Measurements from ENCODE around the gene POTEI. TPM values are rescaled to one million over a fixed set of nuclear protein-coding genes. Genes with fewer than 3 reads are reported as not detected.
"Not testable (repeated sequence)": the region's sequence is repeated elsewhere in the genome, so short reads cannot be mapped to it uniquely, and the experiment has no call there.

The POTEI gene
- not detected for total RNA-seq

DNA sequence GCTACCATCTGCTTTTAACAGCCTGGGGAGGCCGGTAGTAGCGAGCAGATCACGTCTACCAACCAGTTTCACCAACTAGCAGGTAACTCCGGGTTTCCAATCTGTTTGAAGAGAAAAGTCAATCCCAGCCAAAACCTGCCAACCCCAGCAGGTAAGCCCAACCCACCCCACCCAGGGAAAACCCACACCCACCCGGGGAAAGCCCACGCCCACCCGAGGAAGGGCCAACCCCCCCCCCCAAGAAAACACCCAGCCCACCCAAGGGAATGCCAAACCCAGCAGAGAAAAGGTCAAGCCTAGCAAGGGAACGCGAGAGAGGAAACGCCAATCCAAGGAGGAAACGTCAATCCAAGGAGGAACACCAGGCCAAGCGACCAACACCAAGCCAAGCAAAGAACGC lies at the start of gene POTEI:
TSS of gene POTEI (minus strand) at position 101 of the 400 bp plus-strand sequence. CDS start at position 8, 93 bp downstream.
- DNase-seq; intact Hi-C loops (cut with DNase I, micrococcal nuclease); H3K36me3 Mint-ChIP-seq (ENCODE audit: low read depth); H3K27ac Mint-ChIP-seq; H3K4me1 Mint-ChIP-seq; POLR2A ChIA-PET; ATAC-seq; H3K9me3 Mint-ChIP-seq (ENCODE audit: low read depth); H3K4me3 Mint-ChIP-seq; CTCF ChIA-PET; H3K27me3 Mint-ChIP-seq: not testable (repeated sequence)

DNA sequence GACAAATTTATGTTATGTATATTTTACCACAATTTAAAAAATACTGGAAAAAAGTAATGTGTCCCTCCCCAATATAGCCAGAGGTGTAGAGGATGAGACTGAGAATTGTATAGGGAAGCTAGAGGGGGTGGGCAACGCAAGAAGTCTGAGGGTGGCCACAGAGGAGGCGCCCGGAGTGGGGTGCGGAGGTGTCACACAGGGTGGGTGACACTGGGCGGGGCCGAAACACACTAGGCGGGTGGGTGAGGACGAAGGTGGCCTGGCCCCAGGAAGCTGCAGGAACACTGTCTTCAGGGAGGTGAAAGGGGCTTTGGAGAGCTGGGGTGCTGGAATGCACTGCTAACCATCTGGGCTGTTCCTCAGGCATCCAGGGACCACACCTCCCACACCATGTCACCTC lies 47.3 kb upstream of the POTEI start:
- H3K36me3 Mint-ChIP-seq (ENCODE audit: low read depth); H3K4me3 Mint-ChIP-seq; H3K27ac Mint-ChIP-seq; H3K4me1 Mint-ChIP-seq; H3K27me3 Mint-ChIP-seq; intact Hi-C loops (cut with DNase I, micrococcal nuclease); CTCF ChIA-PET; DNase-seq; POLR2A ChIA-PET; ATAC-seq; H3K9me3 Mint-ChIP-seq (ENCODE audit: low read depth): not testable (repeated sequence)

DNA sequence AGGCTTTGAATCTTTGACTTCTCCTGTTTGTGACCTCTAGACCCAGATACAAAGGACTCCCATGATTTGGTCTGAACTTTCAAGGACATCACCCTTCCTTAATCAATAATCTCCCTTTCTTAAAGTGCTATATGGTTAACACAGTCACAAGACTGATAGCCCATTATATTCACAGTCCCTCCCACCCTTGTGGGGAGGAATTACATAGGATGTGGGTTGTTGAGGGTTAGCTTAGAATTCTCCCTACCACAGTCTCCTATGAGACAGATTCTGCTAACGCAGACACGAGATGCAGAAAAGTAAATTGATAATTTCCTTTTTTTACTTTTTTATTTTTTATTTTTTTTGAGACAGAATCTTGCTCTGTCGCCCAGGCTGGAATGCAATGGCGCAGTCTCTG lies 45.0 kb upstream of the POTEI start:
- H3K4me1 Mint-ChIP-seq; ATAC-seq; H3K27ac Mint-ChIP-seq; POLR2A ChIA-PET; H3K4me3 Mint-ChIP-seq; CTCF ChIA-PET; H3K36me3 Mint-ChIP-seq (ENCODE audit: low read depth); H3K27me3 Mint-ChIP-seq; DNase-seq; H3K9me3 Mint-ChIP-seq (ENCODE audit: low read depth); intact Hi-C loops (cut with DNase I, micrococcal nuclease): not testable (repeated sequence)

DNA sequence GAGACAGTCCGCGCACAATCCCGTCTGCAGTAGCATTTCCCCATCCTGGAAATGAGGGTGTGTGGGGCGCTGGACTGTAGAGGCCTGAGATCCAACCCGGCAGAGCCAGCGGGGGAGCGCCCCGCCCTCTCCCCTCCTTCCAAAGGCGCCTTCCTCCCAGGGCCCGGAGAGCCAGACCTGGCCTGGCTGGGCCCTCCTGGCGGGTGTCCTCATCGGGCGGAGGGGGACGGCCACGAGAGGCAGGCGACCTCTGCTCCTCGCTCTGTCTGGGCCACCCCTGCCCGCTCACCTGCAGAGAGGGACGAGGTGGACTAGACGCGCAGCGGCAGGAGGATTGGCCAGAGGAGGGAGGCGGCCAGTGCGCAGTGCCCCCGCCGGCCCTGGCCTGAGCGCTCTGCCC lies 40.3 kb upstream of the POTEI start:
- CTCF ChIA-PET; POLR2A ChIA-PET; H3K4me3 Mint-ChIP-seq; H3K27ac Mint-ChIP-seq; intact Hi-C loops (cut with DNase I, micrococcal nuclease); H3K9me3 Mint-ChIP-seq (ENCODE audit: low read depth); H3K36me3 Mint-ChIP-seq (ENCODE audit: low read depth); H3K27me3 Mint-ChIP-seq; ATAC-seq; DNase-seq; H3K4me1 Mint-ChIP-seq: not testable (repeated sequence)

DNA sequence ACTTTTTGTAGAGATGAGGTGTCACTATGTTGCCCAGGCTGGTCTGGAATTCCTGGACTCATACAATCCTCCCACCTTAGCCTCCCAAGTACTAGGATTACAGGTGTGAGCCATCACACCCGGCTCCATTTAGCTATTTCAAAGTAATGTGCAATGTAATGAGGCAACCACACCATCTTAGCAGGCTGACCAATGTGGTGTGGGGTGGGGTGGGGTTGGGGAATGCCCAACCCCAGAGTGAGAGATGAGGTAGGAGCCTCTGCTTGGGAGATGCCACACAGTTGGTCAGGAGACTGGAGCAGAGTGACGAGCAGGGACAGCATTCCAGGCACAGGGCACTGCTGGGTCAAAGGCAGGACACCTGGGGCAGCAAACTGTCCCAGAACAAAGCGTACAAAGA lies 39.3 kb upstream of the POTEI start:
- H3K27me3 Mint-ChIP-seq; intact Hi-C loops (cut with DNase I, micrococcal nuclease); H3K27ac Mint-ChIP-seq; POLR2A ChIA-PET; H3K4me3 Mint-ChIP-seq; H3K4me1 Mint-ChIP-seq; CTCF ChIA-PET; H3K9me3 Mint-ChIP-seq (ENCODE audit: low read depth); ATAC-seq; H3K36me3 Mint-ChIP-seq (ENCODE audit: low read depth); DNase-seq: not testable (repeated sequence)

DNA sequence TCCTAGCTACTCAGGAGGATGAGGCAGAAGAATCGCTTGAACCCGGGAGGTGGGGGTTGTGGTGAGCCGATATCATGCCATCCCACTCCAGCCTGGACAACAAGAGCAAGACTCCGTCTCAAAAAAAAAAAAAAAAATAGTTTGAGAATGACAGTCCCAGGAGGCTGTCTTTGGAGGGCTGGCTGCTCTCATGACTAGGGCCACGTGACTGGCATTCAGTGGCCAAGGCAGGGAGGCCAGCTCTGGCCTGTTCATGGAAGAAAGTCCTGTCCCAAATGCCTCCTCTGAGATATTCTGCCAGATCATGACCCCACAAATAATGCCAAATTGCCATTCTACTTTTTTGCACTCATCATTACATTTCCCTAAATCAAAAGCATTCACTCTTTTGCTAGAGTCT lies 35.9 kb upstream of the POTEI start:
- intact Hi-C loops (cut with DNase I, micrococcal nuclease); ATAC-seq; CTCF ChIA-PET; H3K9me3 Mint-ChIP-seq (ENCODE audit: low read depth); POLR2A ChIA-PET; H3K4me3 Mint-ChIP-seq; H3K27ac Mint-ChIP-seq; H3K36me3 Mint-ChIP-seq (ENCODE audit: low read depth); DNase-seq; H3K27me3 Mint-ChIP-seq; H3K4me1 Mint-ChIP-seq: not testable (repeated sequence)

DNA sequence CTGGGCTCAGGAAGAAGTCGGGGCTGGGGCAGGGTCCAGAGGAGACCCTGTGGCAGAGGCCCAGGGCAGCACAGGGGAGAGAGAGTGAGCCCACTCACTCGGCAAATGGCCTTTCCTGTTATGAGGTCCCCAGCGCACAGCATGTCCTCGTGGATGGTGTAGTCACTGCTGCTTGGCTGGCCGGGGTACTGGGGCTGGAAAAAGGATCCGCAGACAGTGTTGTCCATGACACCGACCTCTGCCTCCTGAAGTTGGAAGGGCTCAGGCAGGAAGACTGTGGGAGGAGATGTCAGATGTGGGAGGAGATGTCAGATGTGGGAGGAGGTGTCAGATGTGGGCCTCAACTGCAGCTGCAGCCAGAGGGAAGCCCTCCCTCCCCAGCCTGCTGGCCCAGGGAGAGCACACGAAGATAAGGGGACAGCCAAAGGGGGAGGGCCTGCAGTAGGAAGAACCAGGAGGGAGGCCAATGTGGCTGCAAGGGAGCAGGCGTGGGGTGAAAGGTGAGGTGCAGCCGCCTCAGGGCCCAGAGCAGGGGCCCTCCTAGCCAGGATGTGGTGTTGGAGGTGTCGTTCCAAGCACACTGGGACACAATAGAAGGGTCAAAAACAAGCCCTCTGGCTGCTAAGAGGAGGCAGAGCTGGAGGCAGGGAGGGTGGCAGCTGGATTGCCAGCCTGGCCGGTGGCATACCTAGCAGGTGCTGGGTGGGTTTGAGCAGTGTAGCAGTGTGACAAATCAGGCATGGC lies 34.8 kb upstream of the POTEI start:
- intact Hi-C loops (cut with DNase I, micrococcal nuclease); H3K9me3 Mint-ChIP-seq (ENCODE audit: low read depth); H3K36me3 Mint-ChIP-seq (ENCODE audit: low read depth); H3K4me1 Mint-ChIP-seq; H3K4me3 Mint-ChIP-seq; H3K27me3 Mint-ChIP-seq; CTCF ChIA-PET; H3K27ac Mint-ChIP-seq; DNase-seq; POLR2A ChIA-PET; ATAC-seq: not testable (repeated sequence)

DNA sequence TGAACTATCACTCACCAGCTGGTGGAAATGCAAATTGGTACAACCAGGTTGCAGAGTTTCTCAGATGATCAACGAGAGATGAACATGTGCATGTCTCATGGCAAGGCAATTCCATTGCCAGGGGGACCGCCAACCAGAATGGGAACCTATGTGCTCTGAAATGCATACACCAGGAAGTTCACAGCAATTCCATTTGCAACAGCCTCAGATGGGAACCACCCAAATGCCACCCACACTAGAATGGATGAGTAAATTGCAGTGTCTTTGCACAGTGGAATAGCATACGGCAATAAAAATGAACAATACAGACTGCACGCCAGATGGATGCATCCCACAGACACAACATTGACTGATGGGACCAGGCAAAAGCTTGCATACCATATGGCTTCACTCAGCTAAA lies 33.7 kb upstream of the POTEI start:
- ATAC-seq; H3K9me3 Mint-ChIP-seq (ENCODE audit: low read depth); DNase-seq; intact Hi-C loops (cut with DNase I, micrococcal nuclease); H3K27me3 Mint-ChIP-seq; POLR2A ChIA-PET; H3K4me3 Mint-ChIP-seq; H3K36me3 Mint-ChIP-seq (ENCODE audit: low read depth); H3K4me1 Mint-ChIP-seq; H3K27ac Mint-ChIP-seq; CTCF ChIA-PET: not testable (repeated sequence)

DNA sequence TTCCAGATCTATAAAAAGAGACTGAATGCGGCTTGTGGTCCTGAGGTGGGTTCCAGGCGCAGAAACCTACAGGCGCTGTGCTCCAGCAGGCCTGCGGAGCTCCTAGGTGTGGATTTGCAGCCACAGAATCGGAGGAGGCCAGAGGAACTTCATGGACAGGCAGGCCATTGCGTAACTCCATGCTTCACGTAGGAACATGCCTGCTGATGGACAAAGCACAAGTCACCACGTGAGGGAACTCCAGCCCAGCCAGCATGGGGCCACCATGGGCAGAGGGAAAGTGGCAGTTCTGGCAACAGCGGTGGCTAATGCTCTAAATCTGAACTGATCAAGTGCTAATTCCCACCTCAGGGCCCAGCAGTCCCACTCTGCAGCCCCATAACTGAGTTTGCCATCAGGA lies 29.1 kb upstream of the POTEI start:
- intact Hi-C loops (cut with DNase I, micrococcal nuclease); H3K27ac Mint-ChIP-seq; H3K36me3 Mint-ChIP-seq (ENCODE audit: low read depth); H3K4me3 Mint-ChIP-seq; H3K27me3 Mint-ChIP-seq; H3K4me1 Mint-ChIP-seq; POLR2A ChIA-PET; H3K9me3 Mint-ChIP-seq (ENCODE audit: low read depth); ATAC-seq; DNase-seq; CTCF ChIA-PET: not testable (repeated sequence)

DNA sequence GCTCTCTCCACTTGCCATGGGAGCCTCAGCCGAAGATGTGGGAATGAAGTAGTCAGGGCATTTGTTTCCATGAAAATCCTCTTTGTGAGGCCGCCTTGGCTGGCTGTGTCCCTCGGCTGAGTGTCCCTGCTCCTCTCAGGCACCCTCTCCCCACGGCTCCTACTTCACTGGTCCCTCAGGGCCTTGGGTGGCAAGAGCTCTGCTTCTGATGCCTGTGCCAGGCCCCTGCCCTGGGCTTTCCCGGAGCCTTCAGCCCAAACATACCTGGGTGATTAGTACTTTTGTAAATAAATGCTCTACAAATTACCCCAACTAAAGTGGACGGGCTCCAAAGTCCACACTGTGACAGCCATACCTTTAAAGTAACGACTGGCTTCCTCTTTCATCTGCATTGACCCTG lies 27.5 kb upstream of the POTEI start:
- CTCF ChIA-PET; ATAC-seq; intact Hi-C loops (cut with DNase I, micrococcal nuclease); H3K36me3 Mint-ChIP-seq (ENCODE audit: low read depth); H3K27ac Mint-ChIP-seq; H3K9me3 Mint-ChIP-seq (ENCODE audit: low read depth); H3K27me3 Mint-ChIP-seq; H3K4me3 Mint-ChIP-seq; H3K4me1 Mint-ChIP-seq; POLR2A ChIA-PET; DNase-seq: not testable (repeated sequence)

DNA sequence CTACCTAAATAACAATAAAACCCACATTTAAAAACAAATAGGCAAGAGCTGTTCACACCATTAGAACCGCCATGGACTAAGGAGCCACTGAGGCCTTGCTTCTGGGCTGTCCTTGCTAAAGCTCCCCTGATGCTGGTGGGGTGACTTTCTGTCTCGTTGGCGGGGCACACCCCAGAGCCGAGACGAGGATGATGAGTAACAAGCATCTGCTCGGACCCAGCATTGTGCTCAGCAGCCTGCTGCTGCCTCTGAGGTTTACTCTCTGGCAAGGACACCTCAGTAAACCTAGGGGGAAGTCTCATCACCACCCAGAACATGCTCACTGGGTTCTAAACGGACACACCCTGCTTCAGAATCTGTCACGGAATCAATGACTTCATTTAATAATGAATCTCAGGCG lies 22.5 kb upstream of the POTEI start:
- H3K4me1 Mint-ChIP-seq; CTCF ChIA-PET; H3K27ac Mint-ChIP-seq; H3K4me3 Mint-ChIP-seq; H3K27me3 Mint-ChIP-seq; POLR2A ChIA-PET; H3K9me3 Mint-ChIP-seq (ENCODE audit: low read depth); H3K36me3 Mint-ChIP-seq (ENCODE audit: low read depth); DNase-seq; intact Hi-C loops (cut with DNase I, micrococcal nuclease): not testable (repeated sequence)
- peak; percentile 52 for ATAC-seq

DNA sequence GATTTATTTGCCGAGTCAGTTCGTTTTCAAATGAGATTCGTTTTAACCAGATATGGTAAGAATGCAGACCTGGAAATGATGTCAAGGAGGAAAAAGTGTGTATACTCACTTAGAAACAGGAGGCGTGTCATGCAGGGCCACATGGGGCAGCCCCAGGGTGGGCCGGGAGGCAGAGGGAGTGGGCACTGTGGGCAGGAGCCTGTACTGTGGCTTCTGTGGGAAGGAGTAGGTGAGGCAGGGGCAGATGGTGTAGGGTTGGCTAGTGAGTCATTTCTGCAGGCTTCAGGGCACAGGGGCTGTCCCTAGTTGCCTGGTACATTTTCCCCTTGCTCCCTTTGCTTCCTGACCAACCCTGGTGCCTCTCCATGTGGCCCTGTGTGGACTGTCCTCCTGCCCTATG lies 22.1 kb upstream of the POTEI start:
- intact Hi-C loops (cut with DNase I, micrococcal nuclease); H3K27me3 Mint-ChIP-seq; CTCF ChIA-PET; H3K4me1 Mint-ChIP-seq; H3K36me3 Mint-ChIP-seq (ENCODE audit: low read depth); H3K4me3 Mint-ChIP-seq; H3K9me3 Mint-ChIP-seq (ENCODE audit: low read depth); DNase-seq; H3K27ac Mint-ChIP-seq; POLR2A ChIA-PET: not testable (repeated sequence)
- peak; percentile 97 for ATAC-seq

DNA sequence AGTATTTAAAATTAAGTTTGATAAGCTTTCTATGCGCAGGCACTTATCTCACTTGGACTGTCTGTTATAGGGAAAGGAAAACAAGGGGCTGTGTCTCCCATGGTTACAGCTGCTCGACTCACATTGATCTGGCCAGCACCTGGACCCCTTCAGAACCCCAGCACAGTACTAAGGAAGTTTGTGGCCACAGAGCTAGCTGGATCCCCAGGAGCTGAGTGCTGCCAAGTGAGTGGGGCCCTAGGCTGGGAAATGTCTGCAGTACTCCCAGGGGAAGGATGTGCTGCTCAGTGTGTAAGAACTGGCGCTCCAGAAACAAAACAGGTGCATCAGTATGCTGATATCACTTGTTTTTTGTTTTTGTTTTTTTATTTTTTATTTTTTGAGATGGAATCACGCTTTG lies 21.1 kb upstream of the POTEI start:
- ATAC-seq; H3K4me1 Mint-ChIP-seq; CTCF ChIA-PET; POLR2A ChIA-PET; H3K27ac Mint-ChIP-seq; intact Hi-C loops (cut with DNase I, micrococcal nuclease); H3K27me3 Mint-ChIP-seq; H3K4me3 Mint-ChIP-seq; H3K36me3 Mint-ChIP-seq (ENCODE audit: low read depth); H3K9me3 Mint-ChIP-seq (ENCODE audit: low read depth); DNase-seq: not testable (repeated sequence)
